Measurements from ENCODE around the gene ASIC4. TPM values are rescaled to one million over a fixed set of nuclear protein-coding genes. Genes with fewer than 3 reads are reported as not detected.
A peak's percentile ranks its signal among the peaks of the same experiment; 100 is the strongest.

ASIC4 gene
- total and polyA plus RNA-seq, 2 of the 13 experiments (the other 11 are each of a cell fraction or from before 2014, with no cell fraction given), result 0.03 TPM; not detected in 1

- TF ChIP-seq UBTF (CRISPR knock-in tag; IDR thresholded peaks at IDR 0.05), result no peak
- no peak for TF ChIP-seq TOPORS (CRISPR knock-in tag; IDR thresholded peaks at IDR 0.05)
- no peak for TF ChIP-seq HNRNPL (IDR thresholded peaks at IDR 0.05; ENCODE audit: low read depth, low read length)
- TF ChIP-seq NFKB2 (CRISPR knock-in tag; IDR thresholded peaks at IDR 0.05; ENCODE audit: borderline replicate concordance), result no peak; the same call in 1 of the 2 replicates
- peak; percentile 96 for TF ChIP-seq ZBTB38 (CRISPR knock-in tag; IDR thresholded peaks at IDR 0.05)
- TF ChIP-seq ZC3H13 (CRISPR knock-in tag; IDR thresholded peaks at IDR 0.05), result peak; percentile 99
- TF ChIP-seq ZEB1 (IDR thresholded peaks at IDR 0.05; ENCODE audit: insufficient replicate concordance, low read depth), result no peak
- TF ChIP-seq ZSCAN21 (CRISPR knock-in tag; IDR thresholded peaks at IDR 0.05; ENCODE audit: borderline replicate concordance), result 0 out of 2 replicates have a peak, but pooled peaks have one; percentile 12
- no peak for TF ChIP-seq CENPX (CRISPR knock-in tag; IDR thresholded peaks at IDR 0.05)
- no peak for TF ChIP-seq ZNF878 (CRISPR knock-in tag; IDR thresholded peaks at IDR 0.05)
- TF ChIP-seq ZNF782 (CRISPR knock-in tag; IDR thresholded peaks at IDR 0.05; ENCODE audit: borderline replicate concordance), result no peak
- TF ChIP-seq ATF1 (CRISPR knock-in tag; IDR thresholded peaks at IDR 0.05), result no peak
- no peak for TF ChIP-seq CBX5 (CRISPR knock-in tag; IDR thresholded peaks at IDR 0.05; ENCODE audit: borderline replicate concordance)
- no peak for TF ChIP-seq THAP11 (CRISPR knock-in tag; IDR thresholded peaks at IDR 0.05)
- TF ChIP-seq KLF12 (CRISPR knock-in tag; IDR thresholded peaks at IDR 0.05; ENCODE audit: borderline replicate concordance), result no peak
- no peak for TF ChIP-seq NFE2 (CRISPR knock-in tag; IDR thresholded peaks at IDR 0.05)
- TF ChIP-seq CERS6 (CRISPR knock-in tag; IDR thresholded peaks at IDR 0.05), result no peak
- no peak for TF ChIP-seq SP4 (CRISPR knock-in tag; IDR thresholded peaks at IDR 0.05)
- TF ChIP-seq, protein P1, sequence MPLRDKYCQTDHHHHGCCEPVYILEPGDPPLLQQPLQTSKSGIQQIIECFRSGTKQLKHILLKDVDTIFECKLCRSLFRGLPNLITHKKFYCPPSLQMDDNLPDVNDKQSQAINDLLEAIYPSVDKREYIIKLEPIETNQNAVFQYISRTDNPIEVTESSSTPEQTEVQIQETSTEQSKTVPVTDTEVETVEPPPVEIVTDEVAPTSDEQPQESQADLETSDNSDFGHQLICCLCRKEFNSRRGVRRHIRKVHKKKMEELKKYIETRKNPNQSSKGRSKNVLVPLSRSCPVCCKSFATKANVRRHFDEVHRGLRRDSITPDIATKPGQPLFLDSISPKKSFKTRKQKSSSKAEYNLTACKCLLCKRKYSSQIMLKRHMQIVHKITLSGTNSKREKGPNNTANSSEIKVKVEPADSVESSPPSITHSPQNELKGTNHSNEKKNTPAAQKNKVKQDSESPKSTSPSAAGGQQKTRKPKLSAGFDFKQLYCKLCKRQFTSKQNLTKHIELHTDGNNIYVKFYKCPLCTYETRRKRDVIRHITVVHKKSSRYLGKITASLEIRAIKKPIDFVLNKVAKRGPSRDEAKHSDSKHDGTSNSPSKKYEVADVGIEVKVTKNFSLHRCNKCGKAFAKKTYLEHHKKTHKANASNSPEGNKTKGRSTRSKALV (CRISPR knock-in tag; IDR thresholded peaks at IDR 0.05), result no peak
- TF ChIP-seq ZFYVE20 (CRISPR knock-in tag; IDR thresholded peaks at IDR 0.05; ENCODE audit: borderline replicate concordance, low read depth), result no peak
- TF ChIP-seq, protein P2, sequence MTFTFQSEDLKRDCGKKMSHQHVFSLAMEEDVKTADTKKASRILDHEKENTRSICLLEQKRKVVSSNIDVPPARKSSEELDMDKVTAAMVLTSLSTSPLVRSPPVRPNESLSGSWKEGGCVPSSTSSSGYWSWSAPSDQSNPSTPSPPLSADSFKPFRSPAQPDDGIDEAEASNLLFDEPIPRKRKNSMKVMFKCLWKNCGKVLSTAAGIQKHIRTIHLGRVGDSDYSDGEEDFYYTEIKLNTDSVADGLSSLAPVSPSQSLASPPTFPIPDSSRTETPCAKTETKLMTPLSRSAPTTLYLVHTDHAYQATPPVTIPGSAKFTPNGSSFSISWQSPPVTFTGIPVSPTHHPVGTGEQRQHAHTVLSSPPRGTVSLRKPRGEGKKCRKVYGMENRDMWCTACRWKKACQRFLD (CRISPR knock-in tag; IDR thresholded peaks at IDR 0.05; ENCODE audit: borderline replicate concordance), result no peak
- no peak for TF ChIP-seq TBX3 (IDR thresholded peaks at IDR 0.05; ENCODE audit: borderline replicate concordance)
These were observed 53.6 kb downstream of the ASIC4 start (continued) for GRCh38 chr2:219567791-219568361.

Measured in HepG2 (cell line).